ENCODE results near the gene EPB41L3.

DNA sequence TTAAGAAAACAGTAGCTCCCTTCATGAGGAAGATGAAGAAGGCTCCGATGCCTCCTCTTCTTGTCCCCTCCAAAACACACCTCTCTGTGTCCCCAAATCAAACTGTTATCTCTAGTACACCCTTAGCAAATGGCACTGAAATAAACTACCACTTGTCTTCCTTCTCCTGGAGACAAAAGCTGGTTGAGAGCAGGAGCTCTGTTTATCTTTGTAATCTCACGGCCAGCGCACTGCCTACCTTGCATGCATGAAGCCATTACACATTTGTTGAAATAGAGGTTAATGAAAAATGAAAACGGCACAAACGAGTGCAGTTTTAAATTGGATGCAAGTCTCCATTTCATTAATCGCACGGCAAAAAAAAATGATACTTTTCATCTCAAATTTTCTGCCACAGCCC is 113.7 kb downstream of the EPB41L3 start:
- TF ChIP-seq, protein P1, sequence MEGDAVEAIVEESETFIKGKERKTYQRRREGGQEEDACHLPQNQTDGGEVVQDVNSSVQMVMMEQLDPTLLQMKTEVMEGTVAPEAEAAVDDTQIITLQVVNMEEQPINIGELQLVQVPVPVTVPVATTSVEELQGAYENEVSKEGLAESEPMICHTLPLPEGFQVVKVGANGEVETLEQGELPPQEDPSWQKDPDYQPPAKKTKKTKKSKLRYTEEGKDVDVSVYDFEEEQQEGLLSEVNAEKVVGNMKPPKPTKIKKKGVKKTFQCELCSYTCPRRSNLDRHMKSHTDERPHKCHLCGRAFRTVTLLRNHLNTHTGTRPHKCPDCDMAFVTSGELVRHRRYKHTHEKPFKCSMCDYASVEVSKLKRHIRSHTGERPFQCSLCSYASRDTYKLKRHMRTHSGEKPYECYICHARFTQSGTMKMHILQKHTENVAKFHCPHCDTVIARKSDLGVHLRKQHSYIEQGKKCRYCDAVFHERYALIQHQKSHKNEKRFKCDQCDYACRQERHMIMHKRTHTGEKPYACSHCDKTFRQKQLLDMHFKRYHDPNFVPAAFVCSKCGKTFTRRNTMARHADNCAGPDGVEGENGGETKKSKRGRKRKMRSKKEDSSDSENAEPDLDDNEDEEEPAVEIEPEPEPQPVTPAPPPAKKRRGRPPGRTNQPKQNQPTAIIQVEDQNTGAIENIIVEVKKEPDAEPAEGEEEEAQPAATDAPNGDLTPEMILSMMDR (IDR thresholded peaks at IDR 0.05): no peak
- no peak for TF ChIP-seq ZFX (IDR thresholded peaks at IDR 0.05; ENCODE audit: borderline replicate concordance)

Data from 22Rv1 (cell line).